Peyer's patch (tissue), 4 donors: ENCODE measurements around the gene LRRC28.

ENCODE experiments used
- CTCF ChIP-seq, 6 experiments: fragments of 450-650 bp in 4 of 6; fragments of 200-600 bp in 2 of 6; sonication (generic) in 1 of 6; IDR thresholded peaks; one replicate each; pipeline ENCODE4 v1.5.1; 2017 to 2019; ENCODE audit warnings: antibody characterized with exemption in 6 of 6, mild to moderate bottlenecking in 3 of 6, moderate library complexity in 1 of 6
- POLR2A ChIP-seq, 2 donors: fragments of 450-650 bp; IDR thresholded peaks; one replicate each; pipeline ENCODE4 v1.5.1; 2017; ENCODE audit warnings: antibody characterized with exemption in 2 of 2, mild to moderate bottlenecking in 2 of 2, moderate library complexity in 2 of 2

- TF ChIP-seq CTCF (IDR thresholded peaks at IDR 0.05) = no peak
- no peak for TF ChIP-seq POLR2A (IDR thresholded peaks at IDR 0.05)
Observed at GRCh38 chr15:99412082-99412481, 160.8 kb downstream of the LRRC28 start.
